ENCODE data around the gene CCT7. TPM values are rescaled to one million over a fixed set of nuclear protein-coding genes. Genes with fewer than 3 reads are reported as not detected.

The CCT7 gene
- total and polyA plus RNA-seq, 2 experiments from 2014 or later = 287 to 642 TPM

DNA sequence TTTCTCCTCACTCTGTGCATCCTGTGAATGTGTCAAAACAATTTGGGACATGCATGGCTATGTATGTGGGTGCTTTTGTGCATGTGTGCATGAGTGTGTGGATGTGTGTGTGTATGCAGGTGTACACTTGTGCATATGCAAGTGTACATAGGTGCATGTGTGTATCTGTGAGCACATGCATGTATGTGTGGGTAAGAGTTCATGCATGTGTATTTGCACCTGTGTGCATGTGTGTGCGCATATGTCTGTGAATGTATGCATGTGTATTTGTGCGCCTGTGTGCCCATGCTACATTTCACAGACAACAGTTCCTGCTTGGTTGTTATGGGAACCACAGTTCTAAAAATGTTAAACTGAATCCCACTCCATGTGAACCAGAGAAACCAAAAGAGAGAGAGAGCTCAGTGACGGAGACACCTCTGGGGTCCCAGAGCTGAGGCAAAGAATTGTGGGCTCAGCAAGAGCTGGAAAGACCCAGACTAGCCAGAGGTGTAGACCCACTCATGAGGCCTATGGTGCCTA lies 52.1 kb downstream of the CCT7 start:
- Histone ChIP-seq H3K4me2 (no peak overlapping the region), H3F3A (replicated peaks; ENCODE audit: low read depth) (peaks cover 15% of the 10 kb centered on the region), H3K27me3 (ENCODE audit: insufficient read depth) (peaks cover 64% of the 10 kb centered on the region), H3K27ac (ENCODE audit: low read depth) (no peak overlapping the region), H3K79me2 (replicated peaks; ENCODE audit: insufficient read depth) (peaks cover 24% of the 10 kb centered on the region), H3K9me2 (ENCODE audit: insufficient read depth) (no peaks in the 10 kb centered on the region), H4K20me1 (replicated peaks; ENCODE audit: insufficient read depth) (peaks cover 15% of the 10 kb centered on the region), H2AFZ (no peak overlapping the region), H3K36me3 (ENCODE audit: insufficient read depth) (no peaks in the 10 kb centered on the region), H3K4me1 (ENCODE audit: insufficient read depth) (peaks cover 15% of the 10 kb centered on the region), H3K4me3 (no peak overlapping the region)
- H3K4me1 Mint-ChIP-seq = peaks cover 26% of the 10 kb centered on the region
- H3K36me3 Mint-ChIP-seq (ENCODE audit: low read depth) = no peaks in the 10 kb centered on the region
- ATAC-seq = no peak
- peaks cover 37% of the 10 kb centered on the region for H3K27me3 Mint-ChIP-seq (ENCODE audit: insufficient read depth, low read depth, poor library complexity)
- no peak for DNase-seq (ENCODE audit: low spot score)
- TF ChIP-seq ETS1 (IDR thresholded peaks at IDR 0.05) = no peak
- no peak for TF ChIP-seq CTCF (conservative IDR thresholded peaks at IDR 0.05; ENCODE audit: low read depth in 2 of 2)
- TF ChIP-seq EZH2phosphoT487 (IDR thresholded peaks at IDR 0.05; ENCODE audit: unreplicated experiment) = no peak
- no peak for TF ChIP-seq CREB1 (CRISPR knock-in tag; IDR thresholded peaks at IDR 0.05; ENCODE audit: low read depth)
- TF ChIP-seq ZNF331 (CRISPR knock-in tag; IDR thresholded peaks at IDR 0.05; ENCODE audit: low read depth) = no peak
- TF ChIP-seq POLR2AphosphoS5 (IDR thresholded peaks at IDR 0.05; ENCODE audit: low read depth) = no peak
- no peak for TF ChIP-seq JUNB (IDR thresholded peaks at IDR 0.05; ENCODE audit: unreplicated experiment)
- TF ChIP-seq STAT1 (IDR thresholded peaks at IDR 0.05; ENCODE audit: unreplicated experiment) = no peak
- no peak for TF ChIP-seq EZH2 (IDR thresholded peaks at IDR 0.05; ENCODE audit: low read depth, unreplicated experiment)
- no peak for TF ChIP-seq REST (IDR thresholded peaks at IDR 0.05; ENCODE audit: unreplicated experiment)
- no peak for TF ChIP-seq ZNF462 (CRISPR knock-in tag; IDR thresholded peaks at IDR 0.05)
- no peak for TF ChIP-seq NANOG (IDR thresholded peaks at IDR 0.05; ENCODE audit: borderline replicate concordance)
- TF ChIP-seq ZNF114 (CRISPR knock-in tag; IDR thresholded peaks at IDR 0.05) = no peak
- no peaks in the 10 kb centered on the region; the same call in 2 of the 3 replicates for H3K9me3 Mint-ChIP-seq
- H3K4me3 Mint-ChIP-seq = no peak overlapping the region
- H3K27ac Mint-ChIP-seq = no peak overlapping the region
